Muscle of leg (tissue), 11 donors: Measurements from ENCODE around the gene SYNPO2. TPM values are rescaled to one million over a fixed set of nuclear protein-coding genes. Genes with fewer than 3 reads are reported as not detected.

ENCODE experiments used
- DNase-seq: peaks from one replicate; pipeline ENCODE4 v3.0.0; 2013
- H3K27ac ChIP-seq: one replicate; pipeline ENCODE4 v1.5.1; 2013; ENCODE audit warnings: mild to moderate bottlenecking, low read length, control low read depth
- H3K27me3 ChIP-seq: one replicate; pipeline ENCODE4 v1.6.1; 2013; ENCODE audit warnings: low read length; ENCODE audit not compliant: control insufficient read depth, insufficient read depth
- H3K36me3 ChIP-seq: one replicate; pipeline ENCODE4 v1.6.1; 2013; ENCODE audit warnings: low read length; ENCODE audit not compliant: control insufficient read depth, insufficient read depth
- H3K4me1 ChIP-seq: one replicate; pipeline ENCODE4 v1.6.1; 2013; ENCODE audit warnings: low read length; ENCODE audit not compliant: control insufficient read depth, insufficient read depth
- H3K4me3 ChIP-seq: one replicate; pipeline ENCODE4 v1.5.1; 2013; ENCODE audit warnings: low read length, control low read depth
- H3K9me3 ChIP-seq: replicated peaks from 2 replicates; pipeline ENCODE4 v1.6.1; 2013; ENCODE audit warnings: low read depth, low read length; ENCODE audit not compliant: control insufficient read depth
- WGBS: methylation state at CpG from one replicate; pipeline ENCODE4 v1.1.5; 2013; ENCODE audit warnings: missing lambda C conversion rate; ENCODE audit not compliant: insufficient coverage; 5-methylcytosine and 5-hydroxymethylcytosine counted together
- polyA plus RNA-seq, 8 donors: library from polyadenylated mRNA; unstranded; fragments of 120-200 nt; gene quantifications; one replicate each; pipeline versions ENCODE4 v1.2.1 to v1.2.3, GENCODE V29; 2013; ENCODE audit warnings: inconsistent platforms in 1 of 8, low replicate concordance in 1 of 8; ENCODE audit not compliant: insufficient read length in 8 of 8, insufficient read depth in 1 of 8
- total RNA-seq: library from RNA; stranded (reverse); fragments of 120-200 nt; gene quantifications from one replicate; pipeline ENCODE4 v1.2.4, GENCODE V29; 2013

SYNPO2 gene
- total and polyA plus RNA-seq, 9 donors, result 53.6 to 120 (median 93.9) TPM

DNA sequence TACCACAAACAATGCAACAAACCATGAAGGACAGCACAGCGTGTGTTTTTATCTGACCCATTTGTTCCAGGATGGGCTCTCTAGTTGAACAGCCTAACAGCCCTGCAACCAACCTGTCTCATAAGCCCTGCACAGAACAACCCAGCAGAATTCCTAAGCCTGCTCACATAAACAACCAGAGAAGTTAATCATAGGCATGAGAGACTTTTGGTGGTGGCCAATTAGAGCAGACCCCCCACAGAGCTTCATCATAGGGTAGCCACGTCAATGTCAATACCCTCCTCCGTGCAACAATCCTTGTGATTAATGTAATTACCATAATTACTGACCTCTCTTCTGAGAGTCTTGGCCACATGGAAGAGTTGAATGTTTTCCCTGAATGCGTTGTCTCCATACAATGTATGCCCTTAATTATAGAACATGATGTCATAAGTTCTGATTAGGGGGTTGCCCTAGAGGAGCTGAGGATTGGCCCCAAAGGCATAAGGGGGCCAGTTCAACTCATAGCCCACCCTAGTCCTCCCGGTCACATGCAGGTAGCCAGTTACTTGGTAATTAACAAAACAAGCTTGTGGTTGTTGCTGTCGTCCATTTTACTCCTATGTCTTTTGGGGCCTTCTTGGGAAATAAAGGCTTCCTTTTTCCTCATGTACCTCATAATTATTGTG lies 92.7 kb downstream of the SYNPO2 start:
- WGBS, result 67% methylated on average over 1 of the region's 6 CpGs
- Histone ChIP-seq H3K36me3 (no peaks in the 10 kb centered on the region), H3K4me1 (peaks cover 8% of the 10 kb centered on the region), H3K27me3 (no peaks in the 10 kb centered on the region), H3K4me3 (no peak overlapping the region), H3K27ac (no peak overlapping the region), H3K9me3 (no peaks in the 10 kb centered on the region)
- DNase-seq, result no peak

DNA sequence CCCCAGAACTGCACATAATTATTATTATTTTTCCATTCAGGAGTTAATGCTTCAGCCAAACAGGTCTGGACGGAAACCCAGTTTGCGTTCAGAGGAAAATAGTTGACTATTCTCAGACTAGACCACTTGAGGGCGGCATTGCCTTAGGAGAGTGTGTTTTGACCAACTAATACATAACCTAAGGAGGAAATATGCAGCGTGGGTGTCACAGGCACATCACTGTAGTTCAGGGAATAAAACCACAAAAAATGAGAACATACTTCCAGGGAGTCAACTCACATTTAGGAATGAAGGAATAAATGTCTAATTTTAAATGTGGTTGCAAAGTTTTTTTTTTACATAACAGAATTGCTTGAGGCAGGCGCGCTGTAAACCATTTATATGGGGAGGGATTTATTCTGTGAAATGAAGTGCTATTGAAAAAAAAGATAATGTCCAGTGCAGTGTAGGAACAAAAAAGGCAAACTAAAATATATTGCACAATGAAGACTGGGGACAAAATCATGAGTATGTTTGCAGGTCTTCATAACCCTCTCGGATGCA lies 93.3 kb downstream of the SYNPO2 start:
- Histone ChIP-seq H3K27me3 (no peaks in the 10 kb centered on the region), H3K27ac (no peak overlapping the region), H3K36me3 (no peaks in the 10 kb centered on the region), H3K4me1 (peaks cover 8% of the 10 kb centered on the region), H3K9me3 (no peaks in the 10 kb centered on the region), H3K4me3 (no peak overlapping the region)
- WGBS, result 55% methylated on average over 2 of the region's 7 CpGs
- DNase-seq, result peak; percentile 86

DNA sequence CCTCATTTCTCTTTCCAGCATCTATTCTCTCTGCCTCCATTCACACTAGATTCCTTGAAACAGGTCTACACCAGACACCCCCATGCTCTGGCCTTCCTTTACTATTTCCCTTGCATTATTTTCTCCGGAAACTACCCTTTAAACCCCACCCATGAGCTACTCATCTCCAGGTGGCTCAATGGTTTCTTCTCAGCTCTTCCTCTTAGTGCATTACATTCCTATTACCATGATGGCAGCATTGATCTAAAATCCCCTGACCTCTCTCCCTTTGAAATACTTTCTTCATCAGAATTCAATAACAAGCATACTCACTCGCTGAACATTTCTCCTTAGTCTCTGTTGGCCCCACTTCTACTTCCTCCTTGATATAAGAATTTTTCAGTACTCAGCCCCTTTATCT lies 94.6 kb downstream of the SYNPO2 start:
- no peak for DNase-seq
- 82% methylated on average over 2 of the region's 2 CpGs for WGBS
- Histone ChIP-seq H3K27me3 (no peaks in the 10 kb centered on the region), H3K27ac (no peak overlapping the region), H3K9me3 (no peaks in the 10 kb centered on the region), H3K4me1 (peaks cover 8% of the 10 kb centered on the region), H3K4me3 (no peak overlapping the region), H3K36me3 (no peaks in the 10 kb centered on the region)

DNA sequence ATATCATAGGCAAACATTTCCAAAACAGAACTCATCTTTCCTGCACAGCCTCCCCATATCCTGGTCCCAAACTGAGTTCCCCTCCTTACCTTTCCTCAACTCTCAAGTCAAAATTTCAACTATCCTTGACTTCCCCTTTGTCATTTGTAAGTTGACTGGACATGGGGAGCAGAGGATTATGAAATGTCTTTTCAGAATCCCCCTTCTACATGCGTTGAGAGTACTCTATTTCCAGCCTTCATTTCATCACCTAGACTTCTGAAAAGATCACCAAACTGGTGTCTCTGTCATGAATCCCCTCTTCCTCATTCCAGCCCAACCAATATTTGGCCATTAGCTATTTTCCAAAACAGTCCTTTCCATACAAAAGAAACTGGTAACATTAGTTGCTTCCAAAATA lies 95.2 kb downstream of the SYNPO2 start:
- H3K27me3 ChIP-seq, result no peaks in the 10 kb centered on the region
- peaks cover 9% of the 10 kb centered on the region for H3K4me1 ChIP-seq
- H3K27ac ChIP-seq, result no peak overlapping the region
- 100% methylated on average over 1 of the region's 1 CpG for WGBS
- no peaks in the 10 kb centered on the region for H3K9me3 ChIP-seq
- no peak overlapping the region for H3K4me3 ChIP-seq
- no peaks in the 10 kb centered on the region for H3K36me3 ChIP-seq
- DNase-seq, result no peak

DNA sequence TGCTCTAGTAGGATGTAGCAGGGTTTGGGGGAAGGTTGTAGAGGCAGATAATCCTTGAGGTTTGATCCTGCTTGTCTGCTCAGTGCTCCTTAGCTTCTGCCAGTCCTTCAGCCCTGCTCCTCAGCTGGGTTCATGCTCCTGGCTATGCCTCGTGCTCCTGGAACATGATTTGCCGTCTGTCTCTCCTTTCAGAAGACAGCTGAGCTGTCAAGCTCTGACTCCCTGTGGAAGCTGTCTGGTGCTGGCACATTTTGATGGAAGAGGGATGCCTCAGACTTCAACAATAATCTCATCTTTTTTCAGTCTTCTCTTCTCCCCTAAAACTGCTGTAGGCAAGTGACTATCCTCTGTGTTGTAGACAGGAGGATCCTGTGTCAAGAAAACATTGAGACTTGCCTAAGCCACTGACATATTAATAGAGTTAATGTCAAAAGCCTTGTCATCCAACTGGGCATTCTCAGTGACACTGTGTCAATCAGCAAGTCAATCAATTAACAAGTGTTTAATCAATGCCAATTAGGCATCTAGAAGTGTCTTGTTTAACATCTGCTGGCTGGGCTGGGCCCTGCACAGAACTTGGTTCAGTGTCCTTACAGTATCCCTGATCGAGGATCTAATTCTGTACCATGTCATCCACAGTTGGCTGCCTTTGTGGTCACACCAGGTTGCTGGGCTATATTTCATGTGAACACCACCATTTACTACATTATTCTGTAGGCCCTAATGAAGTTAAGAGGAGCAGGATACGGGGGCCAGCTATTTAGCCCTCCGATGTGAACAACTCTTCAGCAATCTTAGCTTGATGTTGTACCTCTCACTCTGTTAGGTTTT lies 96.7 kb downstream of the SYNPO2 start:
- no peak overlapping the region for H3K27ac ChIP-seq
- no peak for DNase-seq
- H3K4me1 ChIP-seq, result peaks cover 9% of the 10 kb centered on the region
- no peak overlapping the region for H3K4me3 ChIP-seq
- H3K9me3 ChIP-seq, result no peaks in the 10 kb centered on the region
- H3K36me3 ChIP-seq, result no peaks in the 10 kb centered on the region
- H3K27me3 ChIP-seq, result no peaks in the 10 kb centered on the region
- WGBS, result no CpG with 5 or more reads among the region's 5 CpGs

DNA sequence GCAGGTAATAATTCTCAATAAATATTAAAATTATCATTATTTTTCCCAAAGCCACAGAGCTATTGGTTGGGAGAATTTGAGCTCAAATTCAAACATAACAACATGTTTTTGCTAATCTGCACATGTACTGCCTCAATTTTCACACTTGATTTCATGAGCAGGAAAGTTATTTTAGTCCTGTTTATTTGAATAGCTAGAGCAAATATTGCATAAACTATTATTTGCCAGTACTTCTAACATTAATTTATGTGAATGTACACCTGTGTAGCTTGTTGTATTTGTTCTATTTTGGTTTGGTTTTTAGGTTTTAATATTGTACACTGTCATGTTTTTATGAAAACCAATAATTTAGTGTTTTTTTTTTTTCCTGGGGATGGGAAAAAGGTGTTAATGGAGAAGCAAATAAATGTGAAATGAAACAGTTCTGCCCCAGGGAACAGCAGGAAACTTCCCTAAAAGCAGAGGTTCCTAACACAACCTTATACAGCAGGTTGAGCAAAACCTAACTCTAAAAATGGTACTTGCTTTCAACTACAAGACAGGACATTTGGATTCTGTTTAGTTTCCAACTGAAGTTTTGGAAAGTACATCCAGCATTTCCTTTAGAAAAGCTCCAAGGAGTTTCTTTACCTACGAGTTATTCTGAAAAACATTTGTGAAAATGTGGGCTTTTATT lies 99.4 kb downstream of the SYNPO2 start:
- Histone ChIP-seq H3K4me3 (no peak overlapping the region), H3K4me1 (peaks cover 9% of the 10 kb centered on the region)
- no CpG with 5 or more reads among the region's 1 CpG for WGBS

DNA sequence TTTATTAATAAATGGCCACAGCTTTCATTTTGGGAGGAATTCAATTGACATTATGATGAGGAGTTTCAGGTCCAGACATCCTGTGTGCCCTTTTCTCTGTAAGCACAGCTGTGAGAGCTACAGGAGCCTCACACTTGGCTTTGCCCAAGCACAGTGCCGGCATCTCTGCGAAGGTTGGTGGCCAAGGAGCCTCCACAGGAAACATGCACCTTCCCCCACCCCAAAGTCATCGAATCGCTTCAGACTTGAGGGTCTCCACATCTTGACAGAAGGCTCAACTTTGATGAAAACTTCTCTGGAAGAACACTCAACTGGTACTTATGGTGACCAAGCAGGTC lies 100.0 kb downstream of the SYNPO2 start:
- Histone ChIP-seq H3K4me3 (no peak overlapping the region), H3K27ac (no peak overlapping the region), H3K27me3 (no peaks in the 10 kb centered on the region), H3K36me3 (no peaks in the 10 kb centered on the region), H3K9me3 (no peaks in the 10 kb centered on the region), H3K4me1 (peaks cover 9% of the 10 kb centered on the region)
- no peak for DNase-seq
- WGBS, result 79% methylated on average over 4 of the region's 4 CpGs

More for the DNA sequence above, 99.4 kb downstream of the SYNPO2 start:
- DNase-seq, result no peak
- Histone ChIP-seq H3K9me3 (no peaks in the 10 kb centered on the region), H3K27me3 (no peaks in the 10 kb centered on the region), H3K36me3 (no peaks in the 10 kb centered on the region), H3K27ac (no peak overlapping the region)

DNA sequence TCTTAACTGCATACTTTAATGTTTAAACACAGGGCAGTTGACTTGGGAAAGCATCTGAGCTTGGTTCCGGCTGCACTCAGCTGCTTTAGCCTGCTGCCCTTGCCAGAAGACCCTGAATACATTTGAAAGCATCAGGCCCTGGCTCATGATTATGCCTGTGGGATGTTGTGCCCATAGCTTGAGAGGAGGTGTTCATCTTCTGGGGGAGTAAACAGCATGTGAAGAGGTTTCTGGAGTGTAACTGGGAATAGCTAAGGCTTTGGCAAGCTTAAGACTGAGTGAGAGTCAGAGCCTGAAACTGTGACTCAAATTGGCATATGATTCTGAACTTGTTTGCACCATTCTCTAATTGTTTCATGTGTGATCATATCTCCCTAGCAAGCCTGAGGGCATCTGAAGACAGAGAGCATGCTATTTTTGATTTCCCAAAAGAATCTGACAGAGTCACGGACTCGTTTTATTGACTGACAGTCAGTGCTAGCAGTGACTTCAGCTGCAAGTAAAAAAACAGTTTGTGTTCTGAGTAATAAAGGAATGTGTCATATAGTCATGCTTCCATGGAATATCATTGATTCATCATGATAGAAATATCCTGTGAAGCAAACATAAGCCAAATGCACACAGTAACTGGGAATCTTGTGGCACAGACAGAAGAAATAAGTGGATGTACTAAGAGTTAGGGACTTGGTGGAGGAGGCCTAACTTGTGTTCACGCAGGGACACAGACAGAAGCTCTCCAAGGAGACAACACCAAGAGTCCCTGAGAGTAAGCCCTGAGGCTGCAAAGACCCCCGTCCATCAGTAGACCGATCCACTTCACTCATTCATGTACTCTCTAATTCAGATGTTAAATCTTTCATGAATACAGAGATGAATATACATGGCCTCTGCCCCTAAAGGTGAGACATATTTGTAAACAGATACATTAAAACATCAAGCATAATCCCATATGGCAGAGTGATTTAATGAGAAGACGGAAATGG lies 100.7 kb downstream of the SYNPO2 start:
- 50% methylated on average over 1 of the region's 7 CpGs for whole genome bisulfite sequencing
- Histone ChIP-seq H3K4me3 (no peak overlapping the region), H3K4me1 (peaks cover 9% of the 10 kb centered on the region)

DNA sequence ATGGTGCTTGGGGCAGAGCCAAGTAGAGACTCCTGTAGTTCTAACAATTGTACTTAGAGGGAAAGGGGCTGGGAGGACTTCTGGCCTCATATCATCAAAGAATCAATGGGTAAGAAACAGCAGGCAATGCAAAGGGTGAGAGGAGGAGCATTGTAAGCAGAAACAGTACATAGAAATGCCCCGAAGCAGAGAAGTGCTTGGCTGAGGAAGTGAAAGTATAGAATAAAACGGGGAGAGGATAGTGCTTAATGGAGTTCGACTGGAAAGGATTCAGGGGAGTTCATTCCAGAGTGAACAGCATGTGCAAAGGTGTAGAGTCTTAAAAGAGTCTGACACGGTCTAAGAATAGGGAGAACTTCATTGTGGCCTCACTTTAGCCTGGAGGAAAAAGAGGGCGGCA lies 103.0 kb downstream of the SYNPO2 start:
- no peak overlapping the region for H3K4me3 ChIP-seq
- H3K27me3 ChIP-seq, result no peaks in the 10 kb centered on the region
- H3K27ac ChIP-seq, result no peak overlapping the region
- no peaks in the 10 kb centered on the region for H3K9me3 ChIP-seq
- DNase-seq, result no peak
- peaks cover 2% of the 10 kb centered on the region for H3K4me1 ChIP-seq
- 74% methylated on average over 5 of the region's 5 CpGs for WGBS
- H3K36me3 ChIP-seq, result no peaks in the 10 kb centered on the region

More for the DNA sequence above, 100.7 kb downstream of the SYNPO2 start:
- DNase-seq, result no peak
- Histone ChIP-seq H3K36me3 (no peaks in the 10 kb centered on the region), H3K9me3 (no peaks in the 10 kb centered on the region), H3K27ac (no peak overlapping the region), H3K27me3 (no peaks in the 10 kb centered on the region)
